ENCODE measurements around the gene CAPN14. TPM values are rescaled to one million over a fixed set of nuclear protein-coding genes. Genes with fewer than 3 reads are reported as not detected.

Gene CAPN14
- total RNA-seq, 1 experiment from 2014 or later, result 0.05 TPM

- BruUV-seq (replicated peaks), result no TSS peak
- ChIA-PET CTCF (no interaction called here), POLR2A (no interaction called here)
- Histone ChIP-seq H3K36me3 (ENCODE audit: control insufficient read depth, insufficient read depth, low read length) (no peaks in the 10 kb centered on the region), H3K27ac (ENCODE audit: low read length) (no peak overlapping the region), H3K4me3 (ENCODE audit: low read depth in 2 of 2, low read length in 2 of 2) (no peak overlapping the region), H3K27me3 (ENCODE audit: control insufficient read depth, insufficient read depth, low read length) (peaks cover 4% of the 10 kb centered on the region; the same call in 1 of the 2 replicates), H3K9me3 (ENCODE audit: control insufficient read depth, insufficient read depth, low read depth, low read length) (no peaks in the 10 kb centered on the region), H3K4me1 (ENCODE audit: control insufficient read depth, insufficient read depth, low read length) (no peaks in the 10 kb centered on the region)
- DNase-seq (ENCODE audit: low read depth, low spot score), result no peak
- intact Hi-C loops (cut with micrococcal nuclease; ENCODE audit: unreplicated experiment) (loop anchor here (10.0 kb wide), 1 partner anchor 112 kb away; no protein-coding TSS in a partner anchor), in situ Hi-C loops (cut with HindIII; ENCODE audit: low pct_unique_long_range_greater_than_20kb, low sequenced_read_pairs) (no loop called here)
- ATAC-seq, result no peak
- TF ChIP-seq REST (IDR thresholded peaks at IDR 0.05; ENCODE audit: insufficient read depth in 1 of 2, low read depth in 2 of 2, low read length in 1 of 2) (no peak), CTCF (IDR thresholded peaks at IDR 0.05) (no peak), SIN3A (IDR thresholded peaks at IDR 0.05; ENCODE audit: borderline replicate concordance, insufficient read depth, low read depth, low read length) (no peak)
Observed at GRCh38 chr2:31192851-31193392, 24.4 kb downstream of the CAPN14 start.

- H3K27ac ChIP-seq (ENCODE audit: low read length), result no peak overlapping the region
Observed at GRCh38 chr2:31192396-31192795, 24.9 kb downstream of the CAPN14 start.

More at GRCh38 chr2:31192396-31192795, 24.9 kb downstream of the CAPN14 start:
- in situ Hi-C loops (cut with HindIII; ENCODE audit: low pct_unique_long_range_greater_than_20kb, low sequenced_read_pairs), result no loop called here
- ATAC-seq (no peak), DNase-seq (ENCODE audit: low read depth, low spot score) (no peak)
- peaks cover 4% of the 10 kb centered on the region; the same call in 1 of the 2 replicates for H3K27me3 ChIP-seq (ENCODE audit: control insufficient read depth, insufficient read depth, low read length)
- CTCF ChIA-PET, result no interaction called here
- no peak overlapping the region for H3K4me3 ChIP-seq (ENCODE audit: low read depth in 2 of 2, low read length in 2 of 2)
- no TSS peak for BruUV-seq (replicated peaks)
- H3K4me1 ChIP-seq (ENCODE audit: control insufficient read depth, insufficient read depth, low read length), result no peaks in the 10 kb centered on the region
- POLR2A ChIA-PET, result no interaction called here
- no peaks in the 10 kb centered on the region for H3K9me3 ChIP-seq (ENCODE audit: control insufficient read depth, insufficient read depth, low read depth, low read length)
- TF ChIP-seq CTCF (IDR thresholded peaks at IDR 0.05), result no peak
- no peak for TF ChIP-seq SIN3A (IDR thresholded peaks at IDR 0.05; ENCODE audit: borderline replicate concordance, insufficient read depth, low read depth, low read length)
- no peak for TF ChIP-seq REST (IDR thresholded peaks at IDR 0.05; ENCODE audit: insufficient read depth in 1 of 2, low read depth in 2 of 2, low read length in 1 of 2)
- TF ChIP-seq TCF7L2 (IDR thresholded peaks at IDR 0.05; ENCODE audit: low read depth, low read length), result no peak
- no peak for TF ChIP-seq POLR2AphosphoS5 (IDR thresholded peaks at IDR 0.05; ENCODE audit: low read depth, low read length)
- intact Hi-C loops (cut with micrococcal nuclease; ENCODE audit: unreplicated experiment), result loop anchor here (10.0 kb wide), 1 partner anchor 112 kb away; no protein-coding TSS in a partner anchor
- H3K36me3 ChIP-seq (ENCODE audit: control insufficient read depth, insufficient read depth, low read length), result no peaks in the 10 kb centered on the region

Data from Panc1 (cell line).